Measurements from ENCODE around the gene SELENOI.

Gene SELENOI

DNA sequence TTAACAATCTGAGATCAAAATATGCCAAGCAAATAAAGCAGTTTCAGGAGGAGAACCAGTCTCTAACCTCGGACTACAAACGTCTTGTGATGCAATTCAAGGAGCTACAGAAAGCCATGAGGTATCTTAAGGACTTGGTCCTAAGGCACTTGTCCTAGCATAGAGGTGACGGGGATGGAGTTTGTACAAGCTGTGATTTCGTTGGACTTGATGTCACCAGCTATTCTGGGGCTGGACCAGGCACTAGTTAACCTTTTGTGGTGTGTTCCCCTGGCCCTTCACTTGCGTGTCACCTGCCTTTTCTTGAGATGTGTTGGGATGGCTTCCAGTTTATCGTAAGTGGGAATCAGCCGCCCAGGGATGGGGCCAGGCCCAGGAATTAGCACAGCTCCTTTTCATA is 98.3 kb downstream of the SELENOI start:
- no peak overlapping the region for H3K4me3 ChIP-seq (replicated peaks in 1 of 2; ENCODE audit: low read depth in 2 of 2, low read length in 2 of 2)
- TF ChIP-seq CTCF (IDR thresholded peaks at IDR 0.05; ENCODE audit: low read depth, low read length) = no peak
- no peak for DNase-seq (ENCODE audit: low read depth in 2 of 2)

Measured in cardiac fibroblast (primary cell).